GM23338 (cell line): Measurements from ENCODE around the gene TRA2A. TPM values are rescaled to one million over a fixed set of nuclear protein-coding genes. Genes with fewer than 3 reads are reported as not detected.

Experiments used
- ATAC-seq: fragments of 200-7000 bp; cut with Tn5 transposase; 3 replicates; pipeline ENCODE4 v1.9.1; 2020
- DNase-seq: peaks from one replicate; pipeline ENCODE4 v3.0.0-alpha.2; 2015; ENCODE audit warnings: low spot score
- H2AFZ ChIP-seq: fragments of 200-600 bp; sonication (generic); 2 replicates; pipeline ENCODE4 v1.8.0; 2016; ENCODE audit warnings: antibody characterized with exemption, mild to moderate bottlenecking, moderate library complexity
- H3F3A ChIP-seq: fragments of 200-600 bp; sonication (generic); replicated peaks from 2 replicates; pipeline ENCODE4 v1.8.0; 2017; ENCODE audit warnings: antibody characterized with exemption, mixed run types, low read depth
- H3K27ac ChIP-seq: fragments of 200-600 bp; sonication (generic); 2 replicates; pipeline ENCODE4 v1.6.1; 2016; ENCODE audit warnings: low read depth
- H3K27me3 ChIP-seq: fragments of 200-600 bp; sonication (generic); 2 replicates; pipeline ENCODE4 v1.8.0; 2016; ENCODE audit warnings: mild to moderate bottlenecking, mixed run types, moderate library complexity; ENCODE audit not compliant: insufficient read depth
- H3K36me3 ChIP-seq: fragments of 200-600 bp; sonication (generic); 2 replicates; pipeline ENCODE4 v1.8.0; 2016; ENCODE audit warnings: mild to moderate bottlenecking; ENCODE audit not compliant: insufficient read depth
- H3K4me1 ChIP-seq: fragments of 200-600 bp; sonication (generic); 2 replicates; pipeline ENCODE4 v1.8.0; 2016; ENCODE audit warnings: mild to moderate bottlenecking, moderate library complexity; ENCODE audit not compliant: insufficient read depth
- H3K4me2 ChIP-seq: fragments of 200-600 bp; sonication (generic); 2 replicates; pipeline ENCODE4 v1.7.1; 2017; ENCODE audit warnings: mixed run types
- H3K4me3 ChIP-seq: fragments of 200-600 bp; sonication (generic); 2 replicates; pipeline ENCODE4 v1.6.1; 2016; ENCODE audit warnings: mixed run types
- H3K79me2 ChIP-seq: fragments of 200-600 bp; sonication (generic); replicated peaks from 2 replicates; pipeline ENCODE4 v1.8.0; 2017; ENCODE audit warnings: mild to moderate bottlenecking; ENCODE audit not compliant: insufficient read depth
- H3K9me2 ChIP-seq: fragments of 200-600 bp; sonication (generic); 2 replicates; pipeline ENCODE4 v1.8.0; 2017; ENCODE audit not compliant: insufficient read depth
- H4K20me1 ChIP-seq: fragments of 200-600 bp; sonication (generic); replicated peaks from 2 replicates; pipeline ENCODE4 v1.8.0; 2017; ENCODE audit warnings: mild to moderate bottlenecking; ENCODE audit not compliant: insufficient read depth
- H3K27ac Mint-ChIP-seq: 2 replicates; pipeline ENCODE4 v1.8.0; 2020; ENCODE audit warnings: inconsistent platforms, mild to moderate bottlenecking, moderate library complexity, mixed read lengths
- H3K27me3 Mint-ChIP-seq: 3 replicates; pipeline ENCODE4 v1.8.0; 2022; ENCODE audit warnings: low read depth, mild to moderate bottlenecking, moderate library complexity, mixed read lengths, inconsistent platforms; ENCODE audit not compliant: insufficient read depth, poor library complexity
- H3K36me3 Mint-ChIP-seq: 3 replicates; pipeline ENCODE4 v1.8.0; 2021; ENCODE audit warnings: low read depth, mild to moderate bottlenecking, inconsistent platforms, moderate library complexity, mixed read lengths
- H3K4me1 Mint-ChIP-seq: 3 replicates; pipeline ENCODE4 v1.8.0; 2020; ENCODE audit warnings: mild to moderate bottlenecking, inconsistent platforms, mixed read lengths
- H3K4me3 Mint-ChIP-seq: 3 replicates; pipeline ENCODE4 v1.8.0; 2021; ENCODE audit warnings: moderate library complexity, mild to moderate bottlenecking, inconsistent platforms, mixed read lengths
- H3K9me3 Mint-ChIP-seq: 3 replicates; pipeline ENCODE4 v1.8.0; 2020; ENCODE audit warnings: moderate library complexity, mild to moderate bottlenecking, inconsistent platforms, mixed read lengths
- JUNB ChIP-seq: IDR thresholded peaks from one replicate; pipeline ENCODE4 v1.6.1; 2016; ENCODE audit warnings: antibody characterized with exemption; ENCODE audit not compliant: unreplicated experiment
- STAT1 ChIP-seq: IDR thresholded peaks from one replicate; pipeline ENCODE4 v1.6.1; 2016; ENCODE audit warnings: antibody characterized with exemption; ENCODE audit not compliant: unreplicated experiment
- ZNF114 ChIP-seq: fragments of 250-450 bp; sonication (Bioruptor Pico); IDR thresholded peaks from 2 replicates; pipeline ENCODE4 v1.5.0; 2020; ENCODE audit warnings: mild to moderate bottlenecking, moderate library complexity
- ZNF331 ChIP-seq: fragments of 250-450 bp; sonication (Bioruptor Pico); IDR thresholded peaks from 2 replicates; pipeline ENCODE4 v1.5.0; 2020; ENCODE audit warnings: low read depth, mild to moderate bottlenecking, moderate library complexity
- polyA plus RNA-seq: library from polyadenylated mRNA; unstranded; fragments of >200 nt; fragmentation: Nextera tagmentation; extraction: Ambion mirVana; gene quantifications from 2 replicates; pipeline ENCODE4 v1.2.1, GENCODE V29; 2016
- total RNA-seq: library from RNA; depleted of rRNA; stranded (reverse); fragments of >200 nt; shearing (Covaris generic); gene quantifications from 2 replicates; pipeline ENCODE4 v1.2.3, GENCODE V29; 2014
- TF ChIP-seq, protein P1 (sequence below): fragments of 250-450 bp; sonication (Bioruptor Pico); IDR thresholded peaks from 2 replicates; pipeline ENCODE4 v1.5.0; 2020; ENCODE audit warnings: mild to moderate bottlenecking, moderate library complexity
- TF ChIP-seq, protein P2 (sequence below): IDR thresholded peaks from 2 replicates; pipeline ENCODE4 v1.6.1; 2016; ENCODE audit warnings: antibody characterized with exemption

The TRA2A gene
- total and polyA plus RNA-seq, 2 experiments from 2014 or later: 82.6 to 271 TPM

DNA sequence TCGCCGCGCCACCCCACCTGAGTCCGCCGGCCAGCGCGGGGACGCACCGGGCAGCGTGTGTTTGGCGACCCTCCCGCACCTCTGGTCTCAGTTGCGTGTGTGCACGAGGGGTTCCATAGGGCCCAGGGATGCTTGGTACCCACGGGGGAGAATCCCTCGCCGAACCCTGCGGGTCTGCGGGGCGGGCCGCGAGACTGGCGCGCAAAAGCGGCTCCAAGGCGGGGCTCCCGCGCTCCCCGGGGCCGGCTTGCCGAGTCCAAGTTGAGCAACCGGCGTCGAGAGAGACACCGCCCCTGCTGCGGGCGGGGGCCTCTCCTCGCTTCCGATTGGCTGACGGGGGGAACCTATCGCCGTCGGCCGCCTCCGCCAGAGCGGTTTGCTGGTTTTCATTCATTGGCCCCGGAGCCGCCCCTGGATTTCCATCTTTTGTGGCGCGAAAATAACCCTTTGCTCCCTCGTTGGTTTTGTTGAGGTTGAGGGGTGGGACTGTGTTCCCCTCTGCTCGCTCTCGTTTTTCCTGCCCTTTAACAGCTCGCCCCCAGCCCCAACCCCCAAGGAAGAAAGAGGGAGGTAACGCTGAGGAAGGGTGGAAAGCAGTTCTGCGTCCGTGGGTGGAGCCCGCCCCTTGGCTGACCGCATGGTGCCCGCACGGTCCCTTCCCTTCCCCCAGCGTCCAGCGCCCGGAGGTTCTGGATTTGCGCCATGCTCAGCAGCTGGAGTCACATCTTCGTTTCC is 57.5 kb downstream of the TRA2A start (continued):
- TF ChIP-seq, protein P1, sequence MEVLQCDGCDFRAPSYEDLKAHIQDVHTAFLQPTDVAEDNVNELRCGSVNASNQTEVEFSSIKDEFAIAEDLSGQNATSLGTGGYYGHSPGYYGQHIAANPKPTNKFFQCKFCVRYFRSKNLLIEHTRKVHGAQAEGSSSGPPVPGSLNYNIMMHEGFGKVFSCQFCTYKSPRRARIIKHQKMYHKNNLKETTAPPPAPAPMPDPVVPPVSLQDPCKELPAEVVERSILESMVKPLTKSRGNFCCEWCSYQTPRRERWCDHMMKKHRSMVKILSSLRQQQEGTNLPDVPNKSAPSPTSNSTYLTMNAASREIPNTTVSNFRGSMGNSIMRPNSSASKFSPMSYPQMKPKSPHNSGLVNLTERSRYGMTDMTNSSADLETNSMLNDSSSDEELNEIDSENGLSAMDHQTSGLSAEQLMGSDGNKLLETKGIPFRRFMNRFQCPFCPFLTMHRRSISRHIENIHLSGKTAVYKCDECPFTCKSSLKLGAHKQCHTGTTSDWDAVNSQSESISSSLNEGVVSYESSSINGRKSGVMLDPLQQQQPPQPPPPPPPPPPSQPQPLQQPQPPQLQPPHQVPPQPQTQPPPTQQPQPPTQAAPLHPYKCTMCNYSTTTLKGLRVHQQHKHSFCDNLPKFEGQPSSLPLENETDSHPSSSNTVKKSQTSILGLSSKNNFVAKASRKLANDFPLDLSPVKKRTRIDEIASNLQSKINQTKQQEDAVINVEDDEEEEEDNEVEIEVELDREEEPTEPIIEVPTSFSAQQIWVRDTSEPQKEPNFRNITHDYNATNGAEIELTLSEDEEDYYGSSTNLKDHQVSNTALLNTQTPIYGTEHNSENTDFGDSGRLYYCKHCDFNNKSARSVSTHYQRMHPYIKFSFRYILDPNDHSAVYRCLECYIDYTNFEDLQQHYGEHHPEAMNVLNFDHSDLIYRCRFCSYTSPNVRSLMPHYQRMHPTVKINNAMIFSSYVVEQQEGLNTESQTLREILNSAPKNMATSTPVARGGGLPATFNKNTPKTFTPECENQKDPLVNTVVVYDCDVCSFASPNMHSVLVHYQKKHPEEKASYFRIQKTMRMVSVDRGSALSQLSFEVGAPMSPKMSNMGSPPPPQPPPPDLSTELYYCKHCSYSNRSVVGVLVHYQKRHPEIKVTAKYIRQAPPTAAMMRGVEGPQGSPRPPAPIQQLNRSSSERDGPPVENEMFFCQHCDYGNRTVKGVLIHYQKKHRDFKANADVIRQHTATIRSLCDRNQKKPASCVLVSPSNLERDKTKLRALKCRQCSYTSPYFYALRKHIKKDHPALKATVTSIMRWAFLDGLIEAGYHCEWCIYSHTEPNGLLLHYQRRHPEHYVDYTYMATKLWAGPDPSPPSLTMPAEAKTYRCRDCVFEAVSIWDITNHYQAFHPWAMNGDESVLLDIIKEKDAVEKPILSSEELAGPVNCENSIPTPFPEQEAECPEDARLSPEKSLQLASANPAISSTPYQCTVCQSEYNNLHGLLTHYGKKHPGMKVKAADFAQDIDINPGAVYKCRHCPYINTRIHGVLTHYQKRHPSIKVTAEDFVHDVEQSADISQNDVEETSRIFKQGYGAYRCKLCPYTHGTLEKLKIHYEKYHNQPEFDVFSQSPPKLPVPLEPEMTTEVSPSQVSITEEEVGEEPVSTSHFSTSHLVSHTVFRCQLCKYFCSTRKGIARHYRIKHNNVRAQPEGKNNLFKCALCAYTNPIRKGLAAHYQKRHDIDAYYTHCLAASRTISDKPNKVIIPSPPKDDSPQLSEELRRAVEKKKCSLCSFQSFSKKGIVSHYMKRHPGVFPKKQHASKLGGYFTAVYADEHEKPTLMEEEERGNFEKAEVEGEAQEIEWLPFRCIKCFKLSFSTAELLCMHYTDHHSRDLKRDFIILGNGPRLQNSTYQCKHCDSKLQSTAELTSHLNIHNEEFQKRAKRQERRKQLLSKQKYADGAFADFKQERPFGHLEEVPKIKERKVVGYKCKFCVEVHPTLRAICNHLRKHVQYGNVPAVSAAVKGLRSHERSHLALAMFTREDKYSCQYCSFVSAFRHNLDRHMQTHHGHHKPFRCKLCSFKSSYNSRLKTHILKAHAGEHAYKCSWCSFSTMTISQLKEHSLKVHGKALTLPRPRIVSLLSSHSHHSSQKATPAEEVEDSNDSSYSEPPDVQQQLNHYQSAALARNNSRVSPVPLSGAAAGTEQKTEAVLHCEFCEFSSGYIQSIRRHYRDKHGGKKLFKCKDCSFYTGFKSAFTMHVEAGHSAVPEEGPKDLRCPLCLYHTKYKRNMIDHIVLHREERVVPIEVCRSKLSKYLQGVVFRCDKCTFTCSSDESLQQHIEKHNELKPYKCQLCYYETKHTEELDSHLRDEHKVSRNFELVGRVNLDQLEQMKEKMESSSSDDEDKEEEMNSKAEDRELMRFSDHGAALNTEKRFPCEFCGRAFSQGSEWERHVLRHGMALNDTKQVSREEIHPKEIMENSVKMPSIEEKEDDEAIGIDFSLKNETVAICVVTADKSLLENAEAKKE (CRISPR knock-in tag): no peak

DNA sequence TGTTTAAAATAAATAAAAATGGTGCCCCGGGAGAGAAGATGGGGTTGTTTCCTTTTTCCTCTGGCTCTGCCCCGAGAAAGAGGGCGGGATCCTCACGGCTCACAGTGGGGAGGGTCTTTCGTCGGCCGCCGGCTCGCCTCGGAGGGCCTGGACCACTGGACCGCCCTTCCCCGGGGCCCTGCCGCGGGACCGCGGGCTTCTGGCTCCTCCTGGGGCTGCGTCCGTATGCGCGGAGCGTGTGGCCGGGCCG is 58.0 kb downstream of the TRA2A start:
- Mint-ChIP-seq H3K4me3 (peak overlapping the region; percentile 84), H3K36me3 (peaks cover 5% of the 10 kb centered on the region), H3K27me3 (peaks cover 19% of the 10 kb centered on the region), H3K27ac (peak overlapping the region; percentile 94), H3K9me3 (peaks cover 3% of the 10 kb centered on the region; the same call in 2 of the 3 replicates), H3K4me1 (peaks cover 25% of the 10 kb centered on the region)
- DNase-seq (peak; percentile 65), ATAC-seq (peak; percentile 28)
- peak overlapping the region; percentile 96 for H3K27ac ChIP-seq
- H3K9me2 ChIP-seq: no peaks in the 10 kb centered on the region
- H2AFZ ChIP-seq: no peak overlapping the region
- H3K36me3 ChIP-seq: no peaks in the 10 kb centered on the region
- peaks cover 27% of the 10 kb centered on the region for H3K4me1 ChIP-seq
- no peaks in the 10 kb centered on the region for H3F3A ChIP-seq
- peak overlapping the region; percentile 80 for H3K4me2 ChIP-seq
- no peaks in the 10 kb centered on the region for H4K20me1 ChIP-seq
- TF ChIP-seq JUNB (no peak), STAT1 (no peak), ZNF114 (no peak), ZNF331 (CRISPR knock-in tag) (no peak)
- TF ChIP-seq, protein P2, sequence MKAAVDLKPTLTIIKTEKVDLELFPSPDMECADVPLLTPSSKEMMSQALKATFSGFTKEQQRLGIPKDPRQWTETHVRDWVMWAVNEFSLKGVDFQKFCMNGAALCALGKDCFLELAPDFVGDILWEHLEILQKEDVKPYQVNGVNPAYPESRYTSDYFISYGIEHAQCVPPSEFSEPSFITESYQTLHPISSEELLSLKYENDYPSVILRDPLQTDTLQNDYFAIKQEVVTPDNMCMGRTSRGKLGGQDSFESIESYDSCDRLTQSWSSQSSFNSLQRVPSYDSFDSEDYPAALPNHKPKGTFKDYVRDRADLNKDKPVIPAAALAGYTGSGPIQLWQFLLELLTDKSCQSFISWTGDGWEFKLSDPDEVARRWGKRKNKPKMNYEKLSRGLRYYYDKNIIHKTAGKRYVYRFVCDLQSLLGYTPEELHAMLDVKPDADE: no peak
- H3K27me3 ChIP-seq: no peaks in the 10 kb centered on the region
- peaks cover 66% of the 10 kb centered on the region for H3K79me2 ChIP-seq
- peak overlapping the region; percentile 64 for H3K4me3 ChIP-seq
